Calu3 (cell line): ENCODE measurements around the gene OR51A2. TPM values are rescaled to one million over a fixed set of nuclear protein-coding genes. Genes with fewer than 3 reads are reported as not detected.

Source experiments
- BruUV-seq: library from RNA; stranded (reverse); fragments of 400-500 nt; replicated peaks from 2 replicates; lab custom pipeline; 2021; lab: Mats Ljungman, UMichigan
- CTCF ChIA-PET: fragments of 300-600 bp; sonication (Branson Sonifier 250); formaldehyde crosslinking; loops from one replicate; lab custom pipeline; 2022; ENCODE audit warnings: antibody characterized with exemption; lab: Charles Lee
- DNase-seq: peaks from one replicate; pipeline ENCODE4 v3.0.0; 2022
- H3K27ac Mint-ChIP-seq: one replicate; pipeline ENCODE4 v1.8.0; 2022; ENCODE audit warnings: mixed read lengths; ENCODE audit not compliant: unreplicated experiment
- H3K27me3 Mint-ChIP-seq: one replicate; pipeline ENCODE4 v1.8.0; 2022; ENCODE audit warnings: mixed read lengths; ENCODE audit not compliant: unreplicated experiment
- H3K36me3 Mint-ChIP-seq: one replicate; pipeline ENCODE4 v1.8.0; 2022; ENCODE audit warnings: mild to moderate bottlenecking, moderate library complexity, mixed read lengths; ENCODE audit not compliant: insufficient read depth, unreplicated experiment
- H3K4me1 Mint-ChIP-seq: one replicate; pipeline ENCODE4 v1.8.0; 2022; ENCODE audit warnings: mild to moderate bottlenecking, low read depth, mixed read lengths; ENCODE audit not compliant: unreplicated experiment
- H3K4me3 Mint-ChIP-seq: one replicate; pipeline ENCODE4 v1.8.0; 2022; ENCODE audit warnings: mild to moderate bottlenecking, low read depth, moderate library complexity, mixed read lengths; ENCODE audit not compliant: unreplicated experiment
- H3K9me3 Mint-ChIP-seq: one replicate; pipeline ENCODE4 v1.8.0; 2022; ENCODE audit warnings: low read depth, mixed read lengths; ENCODE audit not compliant: unreplicated experiment
- CTCF ChIP-seq: fragments of 200-600 bp; IDR thresholded peaks from one replicate; pipeline ENCODE4 v1.8.0; 2022; ENCODE audit warnings: antibody characterized with exemption; ENCODE audit not compliant: unreplicated experiment
- intact Hi-C: fragments of 100-400 bp; cut with micrococcal nuclease; formaldehyde crosslinking; loops from one replicate; pipeline ENCODE4 v1.10.0; 2022; ENCODE audit not compliant: unreplicated experiment
- total RNA-seq: library from RNA; stranded (reverse); gene quantifications from 2 replicates; pipeline ENCODE4 v1.2.3, GENCODE V29; 2022

Gene OR51A2
- total RNA-seq, 1 experiment from 2014 or later = not detected

GRCh38 chr11:4983841-4984240 is 28.3 kb upstream of the OR51A2 start:
- Mint-ChIP-seq H3K4me1 (peaks cover 13% of the 10 kb centered on the region), H3K27ac (no peak overlapping the region), H3K4me3 (no peak overlapping the region), H3K36me3 (no peaks in the 10 kb centered on the region), H3K27me3 (no peaks in the 10 kb centered on the region), H3K9me3 (no peaks in the 10 kb centered on the region)
- intact Hi-C loops = no loop called here
- CTCF ChIA-PET = no interaction called here
- BruUV-seq = no TSS peak
- peak; percentile 11 for DNase-seq
- no peak for TF ChIP-seq CTCF

GRCh38 chr11:4982678-4983077 is 27.2 kb upstream of the OR51A2 start:
- CTCF ChIA-PET = no interaction called here
- Mint-ChIP-seq H3K4me3 (no peak overlapping the region), H3K9me3 (no peaks in the 10 kb centered on the region), H3K4me1 (peaks cover 13% of the 10 kb centered on the region), H3K27ac (no peak overlapping the region), H3K27me3 (no peaks in the 10 kb centered on the region), H3K36me3 (no peaks in the 10 kb centered on the region)
- TF ChIP-seq CTCF = no peak
- no TSS peak for BruUV-seq
- intact Hi-C loops = no loop called here
- DNase-seq = no peak

DNA sequence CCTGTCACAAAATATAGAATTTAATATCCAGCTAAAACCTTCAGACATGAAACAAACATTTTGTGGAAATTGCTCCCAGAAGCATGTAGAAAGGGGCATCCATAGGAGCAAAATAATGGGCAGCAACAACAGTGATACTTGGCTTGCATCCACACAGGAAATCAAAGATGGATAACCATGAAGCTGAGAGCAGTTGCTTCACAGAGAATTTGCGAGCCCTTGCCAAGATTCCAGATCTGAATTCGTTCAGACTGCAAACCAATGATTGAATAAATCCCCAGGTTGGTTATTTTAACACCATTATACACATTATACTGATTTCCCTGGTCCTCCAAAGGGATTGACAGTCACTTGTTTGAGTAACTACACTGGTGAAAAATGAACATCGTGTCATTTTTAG is 23.5 kb upstream of the OR51A2 start:
- no peak for DNase-seq
- no peak overlapping the region for H3K27ac Mint-ChIP-seq
- H3K4me3 Mint-ChIP-seq = no peak overlapping the region
- H3K27me3 Mint-ChIP-seq = no peaks in the 10 kb centered on the region
- CTCF ChIA-PET = no interaction called here
- intact Hi-C loops = no loop called here
- BruUV-seq = no TSS peak
- peaks cover 10% of the 10 kb centered on the region for H3K4me1 Mint-ChIP-seq
- no peak for TF ChIP-seq CTCF
- no peaks in the 10 kb centered on the region for H3K36me3 Mint-ChIP-seq
- H3K9me3 Mint-ChIP-seq = no peaks in the 10 kb centered on the region

GRCh38 chr11:4975436-4975835 is 19.9 kb upstream of the OR51A2 start:
- Mint-ChIP-seq H3K27me3 (no peaks in the 10 kb centered on the region), H3K36me3 (no peaks in the 10 kb centered on the region), H3K9me3 (no peaks in the 10 kb centered on the region), H3K4me3 (no peak overlapping the region), H3K4me1 (no peaks in the 10 kb centered on the region), H3K27ac (no peak overlapping the region)
- CTCF ChIA-PET = no interaction called here
- no peak for DNase-seq
- TF ChIP-seq CTCF = no peak
- intact Hi-C loops = no loop called here
- no TSS peak for BruUV-seq
